Adrenal gland (tissue), 12 donors: Measurements from ENCODE around the gene ADORA1. TPM values are rescaled to one million over a fixed set of nuclear protein-coding genes. Genes with fewer than 3 reads are reported as not detected.

ENCODE experiments used
- DNase-seq, 7 donors: peaks; one replicate each; pipeline ENCODE4 v3.0.0-alpha.2; 2019 to 2020
- H3K27ac ChIP-seq, 5 donors: fragments of 200-600 bp; sonication (generic) in 4 of 5; 1 replicate in 3 of 5; 2 replicates in 2 of 5; pipeline versions ENCODE4 v1.5.1 to v1.8.0; 2016 to 2020; ENCODE audit warnings: mild to moderate bottlenecking in 1 of 5
- H3K27me3 ChIP-seq: fragments of 200-600 bp; 2 replicates; pipeline ENCODE4 v1.8.0; 2021
- H3K36me3 ChIP-seq, 2 donors: fragments of 200-600 bp; replicated peaks in 1 of 2; 1 replicate in 1 of 2; 2 replicates in 1 of 2; pipeline versions ENCODE4 v1.5.1 to v1.8.0; 2018 to 2022
- H3K4me1 ChIP-seq, 2 donors: fragments of 200-600 bp; replicated peaks in 1 of 2; 1 replicate in 1 of 2; 2 replicates in 1 of 2; pipeline versions ENCODE4 v1.5.1 to v1.8.0; 2018 to 2021
- H3K4me3 ChIP-seq, 4 donors: fragments of 200-600 bp; sonication (generic) in 3 of 4; one replicate each; pipeline ENCODE4 v1.5.1; 2016 to 2018
- H3K9me3 ChIP-seq, 3 donors: fragments of 200-600 bp; sonication (generic) in 1 of 3; replicated peaks in 1 of 3; 1 replicate in 2 of 3; 2 replicates in 1 of 3; pipeline versions ENCODE4 v1.5.1 to v1.8.0; 2016 to 2021
- POLR2A ChIP-seq, 2 donors: fragments of 450-650 bp; IDR thresholded peaks; one replicate each; pipeline ENCODE4 v1.6.1; 2017; ENCODE audit warnings: antibody characterized with exemption in 2 of 2, mild to moderate bottlenecking in 2 of 2, moderate library complexity in 1 of 2
- WGBS, 4 donors: extraction: QIAGEN DNeasy Blood & Tissue Kit in 2 of 4; methylation state at CpG; one replicate each; pipeline versions ENCODE4 v1.1.5 to v1.1.7; 2013 to 2017; 5-methylcytosine and 5-hydroxymethylcytosine counted together
- intact Hi-C, 2 donors: fragments of 100-400 bp; cut with DNase I; formaldehyde crosslinking; loops; one replicate each; pipeline versions ENCODE4 v1.14.1 to v1.15.0; 2022 to 2023
- polyA plus RNA-seq, 3 donors: library from polyadenylated mRNA; stranded (reverse); fragments of 200-250 nt in 2 of 3; fragments of 350-450 nt in 1 of 3; fragmentation: Illumina TruSeq in 1 of 3; extraction: RNeasy Lipid Tissue Mini Kit (QIAGEN cat#74804) in 1 of 3; gene quantifications; one replicate each; pipeline ENCODE4 v1.2.3, GENCODE V29; 2013 to 2014
- total RNA-seq, 9 donors: library from RNA; depleted of rRNA in 4 of 9; stranded (reverse); fragments of >200 nt in 4 of 9; fragments of 120-200 nt in 1 of 9; fragmentation: NEBNext Ultra II Directional in 1 of 9; extraction: Animal tissue kit (Norgen Biotek cat#: 25700) in 1 of 9; gene quantifications; one replicate each; pipeline versions ENCODE4 v1.1.0 to v1.2.4, GENCODE V29; 2013 to 2023
- TF ChIP-seq, protein P1 (sequence below), 6 experiments: fragments of 450-650 bp in 4 of 6; fragments of 200-600 bp in 2 of 6; sonication (generic) in 1 of 6; IDR thresholded peaks; 1 replicate in 5 of 6; 2 replicates in 1 of 6; pipeline versions ENCODE4 v1.5.1 to v1.8.0; 2016 to 2021; ENCODE audit warnings: antibody characterized with exemption in 6 of 6, mild to moderate bottlenecking in 2 of 6, moderate library complexity in 1 of 6
- donor health status: healthy with polysubstance abuse.
- donor health status: Bipolar disorder and iron deficiency.
- donor health status: DM: yes; HTN: yes; CAD: no.
- donor health status: DM: no; HTN: no; CAD: no.
- donor health status: DM: no; HTN: no; CAD: no.
- donor health status: DM: yes; HTN: yes; CAD: no.

ADORA1 gene
- total and polyA plus RNA-seq, 12 donors, result 0.14 to 1.7 (median 0.59) TPM

DNA sequence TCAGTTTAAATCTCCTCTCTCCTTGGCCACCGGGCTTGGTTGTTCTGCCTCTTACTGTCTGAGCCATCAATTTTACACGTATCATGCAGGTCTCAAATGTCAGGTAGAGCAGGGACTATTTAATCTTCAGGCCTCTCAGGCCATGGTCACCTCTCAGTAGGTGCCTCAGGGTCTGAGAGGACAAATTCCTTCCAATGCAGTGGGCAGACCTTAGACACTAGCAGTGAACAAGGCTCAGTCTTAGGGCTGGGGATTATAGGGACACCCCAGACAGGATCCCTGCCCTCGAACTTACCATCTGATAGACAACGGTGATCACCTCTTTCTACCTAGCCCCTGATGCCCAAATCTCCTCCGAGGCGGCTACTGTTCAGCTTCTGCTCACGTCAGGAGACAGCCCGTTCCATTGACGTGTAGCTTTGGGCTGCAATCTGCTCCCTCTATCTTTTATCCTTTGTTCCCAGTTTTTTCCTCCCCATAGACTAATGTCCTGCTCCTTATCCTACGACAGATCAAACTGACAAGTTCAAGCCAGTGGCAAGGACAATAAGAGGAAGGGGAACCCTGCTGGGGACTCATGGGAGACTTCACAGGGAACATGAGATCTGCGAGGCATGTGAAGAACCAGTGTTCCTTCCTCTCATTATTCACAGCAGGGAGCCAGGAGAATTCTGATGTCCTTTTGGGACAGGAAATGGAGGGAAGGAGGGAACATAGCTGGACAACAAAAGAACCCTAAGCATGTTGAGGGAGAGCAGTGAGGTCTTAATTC, 40.3 kb upstream of the ADORA1 start:
- H3K27me3 ChIP-seq, result no peaks in the 10 kb centered on the region
- H3K9me3 ChIP-seq, result no peaks in the 10 kb centered on the region
- DNase-seq, result peak in 1 of 7 donors; percentile 7
- H3K4me1 ChIP-seq, result no peaks in the 10 kb centered on the region
- WGBS, 4 donors, result 80 to 88% (median 82%) methylated on average over 11 of the region's 11 CpGs
- intact Hi-C loops, result no loop called here
- no peak for TF ChIP-seq POLR2A (IDR thresholded peaks at IDR 0.05)
- TF ChIP-seq, protein P1, sequence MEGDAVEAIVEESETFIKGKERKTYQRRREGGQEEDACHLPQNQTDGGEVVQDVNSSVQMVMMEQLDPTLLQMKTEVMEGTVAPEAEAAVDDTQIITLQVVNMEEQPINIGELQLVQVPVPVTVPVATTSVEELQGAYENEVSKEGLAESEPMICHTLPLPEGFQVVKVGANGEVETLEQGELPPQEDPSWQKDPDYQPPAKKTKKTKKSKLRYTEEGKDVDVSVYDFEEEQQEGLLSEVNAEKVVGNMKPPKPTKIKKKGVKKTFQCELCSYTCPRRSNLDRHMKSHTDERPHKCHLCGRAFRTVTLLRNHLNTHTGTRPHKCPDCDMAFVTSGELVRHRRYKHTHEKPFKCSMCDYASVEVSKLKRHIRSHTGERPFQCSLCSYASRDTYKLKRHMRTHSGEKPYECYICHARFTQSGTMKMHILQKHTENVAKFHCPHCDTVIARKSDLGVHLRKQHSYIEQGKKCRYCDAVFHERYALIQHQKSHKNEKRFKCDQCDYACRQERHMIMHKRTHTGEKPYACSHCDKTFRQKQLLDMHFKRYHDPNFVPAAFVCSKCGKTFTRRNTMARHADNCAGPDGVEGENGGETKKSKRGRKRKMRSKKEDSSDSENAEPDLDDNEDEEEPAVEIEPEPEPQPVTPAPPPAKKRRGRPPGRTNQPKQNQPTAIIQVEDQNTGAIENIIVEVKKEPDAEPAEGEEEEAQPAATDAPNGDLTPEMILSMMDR (IDR thresholded peaks at IDR 0.05), result no peak
- H3K27ac ChIP-seq, result no peak overlapping the region
- H3K4me3 ChIP-seq, result no peak overlapping the region
- no peaks in the 10 kb centered on the region for H3K36me3 ChIP-seq

- WGBS, 4 donors, result 75 to 85% (median 81%) methylated on average over 3 of the region's 3 CpGs
- H3K9me3 ChIP-seq, result no peaks in the 10 kb centered on the region
- no peaks in the 10 kb centered on the region for H3K27me3 ChIP-seq
- H3K4me1 ChIP-seq, result no peaks in the 10 kb centered on the region
- peak in 1 of 7 donors; percentile 29 for DNase-seq
- TF ChIP-seq, protein P1 (IDR thresholded peaks at IDR 0.05), result no peak
- TF ChIP-seq POLR2A (IDR thresholded peaks at IDR 0.05), result no peak
- no peaks in the 10 kb centered on the region for H3K36me3 ChIP-seq
- no peak overlapping the region for H3K4me3 ChIP-seq
- H3K27ac ChIP-seq, result no peak overlapping the region
- intact Hi-C loops, result no loop called here
These were observed 39.1 kb upstream of the ADORA1 start for GRCh38 chr1:203088441-203088840.

DNA sequence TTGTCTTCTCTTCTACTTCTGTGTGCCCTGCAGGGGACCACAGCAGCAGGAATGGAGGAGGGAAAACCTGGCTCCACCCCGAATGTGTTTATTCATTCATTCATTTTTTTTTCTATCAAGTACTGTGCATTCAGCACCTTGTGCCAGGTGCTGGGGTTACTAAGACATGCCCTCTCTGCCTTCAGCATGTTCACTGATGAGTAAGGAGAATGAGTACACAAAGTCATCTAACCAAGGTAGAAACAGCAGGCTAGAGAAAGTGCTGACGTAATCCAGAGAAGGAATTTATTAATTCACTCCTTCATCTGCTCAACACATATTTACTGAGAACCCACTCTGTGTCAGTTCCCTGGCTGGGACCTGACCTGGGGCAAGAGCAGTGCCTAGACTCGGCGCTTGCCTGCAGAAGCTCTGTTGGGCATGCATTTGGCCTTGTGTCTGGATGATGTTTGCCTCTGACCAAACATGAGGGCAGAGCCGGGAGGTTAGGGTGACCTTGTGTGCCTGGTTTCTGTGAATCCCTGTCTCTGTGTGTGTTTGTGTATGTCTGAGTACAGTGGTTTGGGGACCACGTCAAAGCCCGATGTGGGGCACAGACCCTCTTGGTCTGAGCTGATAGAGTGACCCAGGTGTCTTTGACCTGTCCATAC, 38.4 kb upstream of the ADORA1 start:
- H3K9me3 ChIP-seq, result no peaks in the 10 kb centered on the region
- H3K27ac ChIP-seq, result no peak overlapping the region
- H3K4me3 ChIP-seq, result no peak overlapping the region
- no peaks in the 10 kb centered on the region for H3K27me3 ChIP-seq
- WGBS, 4 donors, result 57 to 65% (median 59%) methylated on average over 4 to 7 of the region's 7 CpGs
- H3K4me1 ChIP-seq, result no peaks in the 10 kb centered on the region
- no peak for TF ChIP-seq POLR2A (IDR thresholded peaks at IDR 0.05)
- TF ChIP-seq, protein P1 (IDR thresholded peaks at IDR 0.05), result no peak
- no peaks in the 10 kb centered on the region for H3K36me3 ChIP-seq
- no peak for DNase-seq
- intact Hi-C loops, result no loop called here

GRCh38 chr1:203089651-203090045, 37.9 kb upstream of the ADORA1 start:
- no peak for TF ChIP-seq POLR2A (IDR thresholded peaks at IDR 0.05)
- TF ChIP-seq, protein P1 (IDR thresholded peaks at IDR 0.05), result no peak
- no peak overlapping the region for H3K27ac ChIP-seq
- H3K4me3 ChIP-seq, result no peak overlapping the region
- no peak for DNase-seq
- H3K9me3 ChIP-seq, result peaks cover 0 to 1% (median 0%) of the 10 kb centered on the region in 3 donors
- H3K4me1 ChIP-seq, result no peaks in the 10 kb centered on the region
- intact Hi-C loops, result no loop called here
- H3K36me3 ChIP-seq, result no peaks in the 10 kb centered on the region
- 71 to 90% (median 72%) methylated on average over 6 to 7 of the region's 7 CpGs for WGBS, 4 donors
- H3K27me3 ChIP-seq, result no peaks in the 10 kb centered on the region
